Epithelial cell of proximal tubule (primary cell): Measurements from ENCODE around the gene STK38L. TPM values are rescaled to one million over a fixed set of nuclear protein-coding genes. Genes with fewer than 3 reads are reported as not detected.

Experiments
- DNase-seq: peaks from one replicate; pipeline ENCODE4 v3.0.0-alpha.2; 2011; ENCODE audit warnings: low read depth
- H3K4me3 ChIP-seq: 2 replicates; pipeline ENCODE4 v1.5.1; 2011; ENCODE audit warnings: low read depth, mild to moderate bottlenecking, low read length
- CTCF ChIP-seq: conservative IDR thresholded peaks from 2 replicates; pipeline ENCODE4 v1.5.1; 2012; ENCODE audit warnings: low read depth, mild to moderate bottlenecking, low read length
- total RNA-seq: library from RNA; depleted of rRNA; stranded (reverse); fragments of >200 nt; gene quantifications from 2 replicates; pipeline ENCODE4 v1.2.3, GENCODE V29; 2015

The STK38L gene
- total RNA-seq, 1 donor from 2014 or later: 14.9 TPM

GRCh38 chr12:27207615-27208413 is 36.3 kb upstream of the STK38L start:
- H3K4me3 ChIP-seq: no peak overlapping the region
- no peak for TF ChIP-seq CTCF
- DNase-seq: no peak

- no peak overlapping the region for H3K4me3 ChIP-seq
- TF ChIP-seq CTCF: no peak
- no peak for DNase-seq
Observed at GRCh38 chr12:27208414-27208750, 35.7 kb upstream of the STK38L start.

GRCh38 chr12:27209257-27209910 is 34.7 kb upstream of the STK38L start:
- no peak for DNase-seq
- no peak for TF ChIP-seq CTCF
- H3K4me3 ChIP-seq: no peak overlapping the region

GRCh38 chr12:27210187-27210586 is 33.9 kb upstream of the STK38L start:
- no peak for DNase-seq
- no peak for TF ChIP-seq CTCF
- H3K4me3 ChIP-seq: no peak overlapping the region

GRCh38 chr12:27212861-27213260 is 31.2 kb upstream of the STK38L start:
- H3K4me3 ChIP-seq: no peak overlapping the region
- no peak for DNase-seq
- TF ChIP-seq CTCF: no peak

- DNase-seq: no peak
- no peak for TF ChIP-seq CTCF
- no peak overlapping the region for H3K4me3 ChIP-seq
Observed at GRCh38 chr12:27213304-27213703, 30.8 kb upstream of the STK38L start.
